Measurements from ENCODE around the gene ARHGAP42. TPM values are rescaled to one million over a fixed set of nuclear protein-coding genes. Genes with fewer than 3 reads are reported as not detected.

The ARHGAP42 gene
- total and polyA plus RNA-seq, 2 of the 13 experiments (the other 11 are each of a cell fraction or from before 2014, with no cell fraction given) = 2.5 to 4.3 TPM

- TF ChIP-seq ARID5B (CRISPR knock-in tag; IDR thresholded peaks at IDR 0.05) (0 out of 2 replicates have a peak, but pooled peaks have one; percentile 5), ZSCAN21 (CRISPR knock-in tag; IDR thresholded peaks at IDR 0.05; ENCODE audit: borderline replicate concordance) (0 out of 2 replicates have a peak, but pooled peaks have one; percentile 46), ARNTL (CRISPR knock-in tag; IDR thresholded peaks at IDR 0.05) (0 out of 2 replicates have a peak, but pooled peaks have one; percentile 26), PHF8 (CRISPR knock-in tag; IDR thresholded peaks at IDR 0.05) (peak; percentile 53; the same call in 1 of the 2 replicates), MYPOP (CRISPR knock-in tag; IDR thresholded peaks at IDR 0.05) (peak; percentile 83; the same call in 1 of the 2 replicates), GZF1 (CRISPR knock-in tag; IDR thresholded peaks at IDR 0.05) (0 out of 2 replicates have a peak, but pooled peaks have one; percentile 35), FOSL2 (CRISPR knock-in tag; IDR thresholded peaks at IDR 0.05) (0 out of 2 replicates have a peak, but pooled peaks have one; percentile 12), TBX2 (CRISPR knock-in tag; IDR thresholded peaks at IDR 0.05; ENCODE audit: borderline replicate concordance) (no peak; the same call in 1 of the 2 replicates), ZNF563 (CRISPR knock-in tag; IDR thresholded peaks at IDR 0.05) (0 out of 2 replicates have a peak, but pooled peaks have one; percentile 37), NFAT5 (CRISPR knock-in tag; IDR thresholded peaks at IDR 0.05) (0 out of 2 replicates have a peak, but pooled peaks have one; percentile 20), AHDC1 (CRISPR knock-in tag; IDR thresholded peaks at IDR 0.05; ENCODE audit: borderline replicate concordance) (0 out of 2 replicates have a peak, but pooled peaks have one; percentile 13)
These were observed at the start of gene ARHGAP42 (continued) for GRCh38 chr11:100687054-100687629.

Data from HepG2 (cell line).